ENCODE measurements around the gene UNC80. TPM values are rescaled to one million over a fixed set of nuclear protein-coding genes. Genes with fewer than 3 reads are reported as not detected.

UNC80 gene
- total RNA-seq, 4 donors from 2014 or later: 0.19 TPM; not detected in 3

GRCh38 chr2:209942426-209942825, 170.8 kb downstream of the UNC80 start:
- Histone ChIP-seq H3K4me3 (no peak overlapping the region), H3K27ac (no peak overlapping the region), H3K36me3 (no peaks in the 10 kb centered on the region), H3K9me3 (no peaks in the 10 kb centered on the region), H3K4me1 (peaks cover 0 to 26% (median 0%) of the 10 kb centered on the region in 3 donors), H3K27me3 (no peaks in the 10 kb centered on the region)
- intact Hi-C loops (cut with DNase I): no loop called here
- TF ChIP-seq POLR2A (IDR thresholded peaks at IDR 0.05): no peak
- TF ChIP-seq CTCF (IDR thresholded peaks at IDR 0.05): no peak
- WGBS, 2 donors: 73 to 79% methylated on average over 2 of the region's 2 CpGs
- no peak for DNase-seq

- no peak for DNase-seq
- Histone ChIP-seq H3K9me3 (no peaks in the 10 kb centered on the region), H3K36me3 (no peaks in the 10 kb centered on the region), H3K27me3 (no peaks in the 10 kb centered on the region), H3K27ac (no peak overlapping the region), H3K4me1 (peaks cover 0 to 26% (median 0%) of the 10 kb centered on the region in 3 donors), H3K4me3 (no peak overlapping the region)
- intact Hi-C loops (cut with DNase I): no loop called here
- no peak for TF ChIP-seq POLR2A (IDR thresholded peaks at IDR 0.05)
- TF ChIP-seq CTCF (IDR thresholded peaks at IDR 0.05): no peak
- 22 to 27% methylated on average over 5 of the region's 5 CpGs for WGBS, 2 donors
Measured at GRCh38 chr2:209942936-209943605, 171.4 kb downstream of the UNC80 start.

- no peak overlapping the region for H3K4me3 ChIP-seq
- no peaks in the 10 kb centered on the region for H3K9me3 ChIP-seq
- no peaks in the 10 kb centered on the region for H3K36me3 ChIP-seq
- no peaks in the 10 kb centered on the region for H3K27me3 ChIP-seq
- no peak for TF ChIP-seq POLR2A (IDR thresholded peaks at IDR 0.05)
- no peak for TF ChIP-seq CTCF (IDR thresholded peaks at IDR 0.05)
- no peak overlapping the region for H3K27ac ChIP-seq
- DNase-seq: no peak
- peaks cover 0 to 26% (median 0%) of the 10 kb centered on the region in 3 donors for H3K4me1 ChIP-seq
- intact Hi-C loops (cut with DNase I): no loop called here
Measured at GRCh38 chr2:209943776-209944175, 172.1 kb downstream of the UNC80 start.

GRCh38 chr2:209946539-209946938, 174.9 kb downstream of the UNC80 start:
- H3K9me3 ChIP-seq: no peaks in the 10 kb centered on the region
- WGBS, 2 donors: 33 to 44% methylated on average over 1 of the region's 1 CpG
- no peaks in the 10 kb centered on the region for H3K36me3 ChIP-seq
- intact Hi-C loops (cut with DNase I): no loop called here
- no peaks in the 10 kb centered on the region for H3K27me3 ChIP-seq
- H3K27ac ChIP-seq: no peak overlapping the region
- DNase-seq: no peak
- no peak overlapping the region for H3K4me3 ChIP-seq
- peaks cover 0 to 26% (median 0%) of the 10 kb centered on the region in 3 donors for H3K4me1 ChIP-seq
- TF ChIP-seq CTCF (IDR thresholded peaks at IDR 0.05) (no peak), POLR2A (IDR thresholded peaks at IDR 0.05) (no peak)

- H3K27ac ChIP-seq: no peak overlapping the region
- no peaks in the 10 kb centered on the region for H3K4me1 ChIP-seq
- H3K9me3 ChIP-seq: no peaks in the 10 kb centered on the region
- H3K4me3 ChIP-seq: no peak overlapping the region
- TF ChIP-seq POLR2A (IDR thresholded peaks at IDR 0.05) (no peak), CTCF (IDR thresholded peaks at IDR 0.05) (no peak)
- intact Hi-C loops (cut with DNase I): no loop called here
- H3K27me3 ChIP-seq: no peaks in the 10 kb centered on the region
- WGBS, 2 donors: 61 to 65% methylated on average over 2 of the region's 2 CpGs
- no peak for DNase-seq
- H3K36me3 ChIP-seq: no peaks in the 10 kb centered on the region
Measured at GRCh38 chr2:209956271-209956670, 184.6 kb downstream of the UNC80 start.
